DOHH2 (cell line): ENCODE data around the gene TMEM221.

Experiments
- H3F3A ChIP-seq: fragments of 200-600 bp; sonication (generic), shearing (Covaris generic); 2 replicates; pipeline ENCODE4 v1.6.0; 2016; ENCODE audit warnings: antibody characterized with exemption, mild to moderate bottlenecking; ENCODE audit not compliant: control insufficient read depth, insufficient read depth
- H3K27ac ChIP-seq: fragments of 200-600 bp; sonication (generic); 2 replicates; pipeline ENCODE4 v1.5.1; 2014; ENCODE audit warnings: low read depth, mild to moderate bottlenecking, low read length, moderate library complexity
- H3K27me3 ChIP-seq: fragments of 200-600 bp; sonication (generic); 2 replicates; pipeline ENCODE4 v1.6.1; 2014; ENCODE audit warnings: mild to moderate bottlenecking, low read length, mixed read lengths; ENCODE audit not compliant: control insufficient read depth
- H3K36me3 ChIP-seq: fragments of 200-600 bp; sonication (generic); 2 replicates; pipeline ENCODE4 v1.6.1; 2014; ENCODE audit warnings: mild to moderate bottlenecking, low read length, moderate library complexity, mixed read lengths; ENCODE audit not compliant: control insufficient read depth
- H3K4me1 ChIP-seq: fragments of 200-600 bp; sonication (generic); 2 replicates; pipeline ENCODE4 v1.6.1; 2014; ENCODE audit warnings: mild to moderate bottlenecking, low read length, mixed read lengths; ENCODE audit not compliant: control insufficient read depth
- H3K4me2 ChIP-seq: fragments of 200-600 bp; sonication (generic); 2 replicates; pipeline ENCODE4 v1.6.0; 2014; ENCODE audit warnings: mild to moderate bottlenecking, low read length, moderate library complexity
- H3K4me3 ChIP-seq: fragments of 200-600 bp; sonication (generic); 2 replicates; pipeline ENCODE4 v1.5.1; 2014; ENCODE audit warnings: mild to moderate bottlenecking, low read length, mixed read lengths
- H3K79me2 ChIP-seq: fragments of 200-600 bp; sonication (generic); 2 replicates; pipeline ENCODE4 v1.6.1; 2014; ENCODE audit warnings: mild to moderate bottlenecking, low read length, mixed read lengths; ENCODE audit not compliant: control insufficient read depth
- H3K9me2 ChIP-seq: fragments of 200-600 bp; sonication (generic); replicated peaks from 2 replicates; pipeline ENCODE4 v1.6.1; 2014; ENCODE audit warnings: mild to moderate bottlenecking, low read length, mixed read lengths; ENCODE audit not compliant: control insufficient read depth
- H3K9me3 ChIP-seq: fragments of 200-600 bp; sonication (generic); 2 replicates; pipeline ENCODE4 v1.6.1; 2014; ENCODE audit warnings: antibody characterized with exemption, low read length, mixed read lengths; ENCODE audit not compliant: control insufficient read depth, insufficient read depth
- H4K20me1 ChIP-seq: fragments of 200-600 bp; sonication (generic); 2 replicates; pipeline ENCODE4 v1.6.0; 2014; ENCODE audit warnings: low read depth, mild to moderate bottlenecking, antibody characterized with exemption, low read length, moderate library complexity; ENCODE audit not compliant: control insufficient read depth, insufficient read depth
- EZH2phosphoT487 ChIP-seq: fragments of 200-600 bp; sonication (generic); IDR thresholded peaks from 2 replicates; pipeline ENCODE4 v1.6.1; 2017; ENCODE audit warnings: borderline replicate concordance, mild to moderate bottlenecking, antibody characterized with exemption, low read length, moderate library complexity, mixed read lengths
- TF ChIP-seq, protein P1 (sequence below): fragments of 200-600 bp; sonication (generic); IDR thresholded peaks from one replicate; pipeline ENCODE4 v1.5.1; 2014; ENCODE audit warnings: antibody characterized with exemption, mild to moderate bottlenecking, low read depth, low read length; ENCODE audit not compliant: poor library complexity, severe bottlenecking

The TMEM221 gene

GRCh38 chr19:17385878-17386611, 62.4 kb downstream of the TMEM221 start:
- Histone ChIP-seq H3K4me3 (no peak overlapping the region), H3K9me2 (no peaks in the 10 kb centered on the region), H3K4me1 (peaks cover 26% of the 10 kb centered on the region), H3K79me2 (no peaks in the 10 kb centered on the region), H3K36me3 (no peaks in the 10 kb centered on the region), H3K27ac (no peak overlapping the region), H3F3A (peaks cover 5% of the 10 kb centered on the region; the same call in 1 of the 2 replicates), H4K20me1 (no peaks in the 10 kb centered on the region), H3K9me3 (no peaks in the 10 kb centered on the region), H3K27me3 (0 out of 2 replicates have a peak, but pooled peaks cover 2% of the 10 kb centered on the region), H3K4me2 (no peak overlapping the region)
- TF ChIP-seq EZH2phosphoT487: no peak
- TF ChIP-seq, protein P1, sequence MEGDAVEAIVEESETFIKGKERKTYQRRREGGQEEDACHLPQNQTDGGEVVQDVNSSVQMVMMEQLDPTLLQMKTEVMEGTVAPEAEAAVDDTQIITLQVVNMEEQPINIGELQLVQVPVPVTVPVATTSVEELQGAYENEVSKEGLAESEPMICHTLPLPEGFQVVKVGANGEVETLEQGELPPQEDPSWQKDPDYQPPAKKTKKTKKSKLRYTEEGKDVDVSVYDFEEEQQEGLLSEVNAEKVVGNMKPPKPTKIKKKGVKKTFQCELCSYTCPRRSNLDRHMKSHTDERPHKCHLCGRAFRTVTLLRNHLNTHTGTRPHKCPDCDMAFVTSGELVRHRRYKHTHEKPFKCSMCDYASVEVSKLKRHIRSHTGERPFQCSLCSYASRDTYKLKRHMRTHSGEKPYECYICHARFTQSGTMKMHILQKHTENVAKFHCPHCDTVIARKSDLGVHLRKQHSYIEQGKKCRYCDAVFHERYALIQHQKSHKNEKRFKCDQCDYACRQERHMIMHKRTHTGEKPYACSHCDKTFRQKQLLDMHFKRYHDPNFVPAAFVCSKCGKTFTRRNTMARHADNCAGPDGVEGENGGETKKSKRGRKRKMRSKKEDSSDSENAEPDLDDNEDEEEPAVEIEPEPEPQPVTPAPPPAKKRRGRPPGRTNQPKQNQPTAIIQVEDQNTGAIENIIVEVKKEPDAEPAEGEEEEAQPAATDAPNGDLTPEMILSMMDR: peak; percentile 87
